Measurements from ENCODE around the gene INTS1.

INTS1 gene

GRCh38 chr7:1433128-1433920 lies 70.9 kb downstream of the INTS1 start:
- no peak for DNase-seq (ENCODE audit: low read depth, low spot score)

- DNase-seq (ENCODE audit: low read depth, low spot score) = no peak
Observed at GRCh38 chr7:1432411-1433082, 71.6 kb downstream of the INTS1 start.

- DNase-seq (ENCODE audit: low read depth, low spot score) = no peak
Observed at GRCh38 chr7:1431634-1432380, 72.4 kb downstream of the INTS1 start.

- no peak for DNase-seq (ENCODE audit: low read depth, low spot score)
Observed at GRCh38 chr7:1431226-1431625, 73.0 kb downstream of the INTS1 start.

GRCh38 chr7:1430056-1430845 lies 73.9 kb downstream of the INTS1 start:
- DNase-seq (ENCODE audit: low read depth, low spot score) = no peak

- no peak for DNase-seq (ENCODE audit: low read depth, low spot score)
Observed at GRCh38 chr7:1428941-1429501, 75.2 kb downstream of the INTS1 start.

- no peak for DNase-seq (ENCODE audit: low read depth, low spot score)
Observed at GRCh38 chr7:1427064-1427657, 77.0 kb downstream of the INTS1 start.

- DNase-seq (ENCODE audit: low read depth, low spot score) = no peak
Observed at GRCh38 chr7:1426474-1426873, 77.7 kb downstream of the INTS1 start.

GRCh38 chr7:1425292-1426136 lies 78.7 kb downstream of the INTS1 start:
- no peak for DNase-seq (ENCODE audit: low read depth, low spot score)

GRCh38 chr7:1424041-1424440 lies 80.1 kb downstream of the INTS1 start:
- no peak for DNase-seq (ENCODE audit: low read depth, low spot score)

- no peak for DNase-seq (ENCODE audit: low read depth, low spot score)
Observed at GRCh38 chr7:1423264-1423811, 80.9 kb downstream of the INTS1 start.

- DNase-seq (ENCODE audit: low read depth, low spot score) = no peak
Observed at GRCh38 chr7:1422512-1423263, 81.5 kb downstream of the INTS1 start.

- DNase-seq (ENCODE audit: low read depth, low spot score) = no peak
Observed at GRCh38 chr7:1421946-1422345, 82.2 kb downstream of the INTS1 start.

GRCh38 chr7:1421020-1421790 lies 83.0 kb downstream of the INTS1 start:
- DNase-seq (ENCODE audit: low read depth, low spot score) = no peak

Data from brain pericyte (primary cell).